GM12874 (cell line): ENCODE measurements around the gene DYNC2I2.

Experiments used
- TF ChIP-seq, protein P1 (sequence below): IDR thresholded peaks from 2 replicates; pipeline ENCODE4 v1.5.1; 2011; ENCODE audit warnings: low read depth, mild to moderate bottlenecking, control low read depth, low read length, moderate library complexity; ENCODE audit not compliant: insufficient read depth

Gene DYNC2I2

DNA sequence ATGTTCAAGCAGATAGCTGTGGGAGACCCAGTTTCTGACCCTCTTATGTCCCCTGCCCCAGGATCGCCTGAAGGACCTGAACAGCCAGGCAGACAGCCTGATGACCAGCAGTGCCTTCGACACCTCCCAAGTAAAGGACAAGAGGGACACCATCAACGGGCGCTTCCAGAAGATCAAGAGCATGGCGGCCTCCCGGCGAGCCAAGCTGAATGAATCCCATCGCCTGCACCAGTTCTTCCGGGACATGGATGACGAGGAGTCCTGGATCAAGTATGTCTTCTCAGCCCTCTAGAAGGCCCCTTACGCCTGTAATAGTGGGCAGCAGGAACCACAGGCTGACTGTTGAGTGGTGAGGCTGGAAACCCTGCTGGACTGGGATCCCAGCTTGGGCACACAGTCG is 41.1 kb downstream of the DYNC2I2 start:
- TF ChIP-seq, protein P1, sequence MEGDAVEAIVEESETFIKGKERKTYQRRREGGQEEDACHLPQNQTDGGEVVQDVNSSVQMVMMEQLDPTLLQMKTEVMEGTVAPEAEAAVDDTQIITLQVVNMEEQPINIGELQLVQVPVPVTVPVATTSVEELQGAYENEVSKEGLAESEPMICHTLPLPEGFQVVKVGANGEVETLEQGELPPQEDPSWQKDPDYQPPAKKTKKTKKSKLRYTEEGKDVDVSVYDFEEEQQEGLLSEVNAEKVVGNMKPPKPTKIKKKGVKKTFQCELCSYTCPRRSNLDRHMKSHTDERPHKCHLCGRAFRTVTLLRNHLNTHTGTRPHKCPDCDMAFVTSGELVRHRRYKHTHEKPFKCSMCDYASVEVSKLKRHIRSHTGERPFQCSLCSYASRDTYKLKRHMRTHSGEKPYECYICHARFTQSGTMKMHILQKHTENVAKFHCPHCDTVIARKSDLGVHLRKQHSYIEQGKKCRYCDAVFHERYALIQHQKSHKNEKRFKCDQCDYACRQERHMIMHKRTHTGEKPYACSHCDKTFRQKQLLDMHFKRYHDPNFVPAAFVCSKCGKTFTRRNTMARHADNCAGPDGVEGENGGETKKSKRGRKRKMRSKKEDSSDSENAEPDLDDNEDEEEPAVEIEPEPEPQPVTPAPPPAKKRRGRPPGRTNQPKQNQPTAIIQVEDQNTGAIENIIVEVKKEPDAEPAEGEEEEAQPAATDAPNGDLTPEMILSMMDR, result no peak

DNA sequence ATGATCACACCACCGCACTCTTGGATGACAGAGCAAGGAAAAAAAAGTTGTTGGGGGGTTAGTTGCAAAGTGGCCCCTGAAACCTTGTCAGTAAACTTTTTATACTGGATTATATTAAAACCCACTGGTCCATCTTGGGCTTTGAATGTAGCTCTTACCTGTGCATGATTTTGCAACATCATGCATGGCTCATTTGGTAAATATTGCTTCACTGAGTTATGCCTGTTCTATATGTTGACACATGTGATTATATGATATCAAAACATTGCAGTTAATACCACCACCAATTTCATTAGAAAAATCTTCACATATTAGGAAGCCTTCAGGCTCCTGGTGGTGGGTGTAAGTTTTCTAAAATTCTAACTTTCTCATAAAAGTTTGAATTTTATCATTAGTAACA is 41.9 kb downstream of the DYNC2I2 start:
- TF ChIP-seq, protein P1, result no peak

- TF ChIP-seq, protein P1, result no peak
Observed at GRCh38 chr9:128611600-128612394, 44.9 kb downstream of the DYNC2I2 start.

DNA sequence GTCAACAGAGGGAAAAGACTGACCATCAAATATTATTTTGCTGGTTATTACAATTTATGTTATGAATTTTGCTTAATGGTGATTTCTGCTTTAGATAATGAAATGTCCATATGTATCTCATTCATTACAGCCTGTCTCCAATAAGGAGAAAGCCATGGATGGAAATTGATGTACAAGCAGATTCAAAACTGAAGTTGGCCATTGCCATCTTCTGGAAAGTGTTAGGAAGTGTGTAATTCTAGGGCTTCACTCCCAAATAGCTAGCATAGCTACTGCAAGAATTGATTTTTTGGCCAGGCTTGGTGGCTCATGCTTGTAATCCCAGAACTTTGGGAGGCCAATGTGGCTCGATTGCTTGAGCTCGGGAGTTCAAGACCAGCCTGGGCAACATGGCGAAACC is 45.8 kb downstream of the DYNC2I2 start:
- TF ChIP-seq, protein P1, result no peak

DNA sequence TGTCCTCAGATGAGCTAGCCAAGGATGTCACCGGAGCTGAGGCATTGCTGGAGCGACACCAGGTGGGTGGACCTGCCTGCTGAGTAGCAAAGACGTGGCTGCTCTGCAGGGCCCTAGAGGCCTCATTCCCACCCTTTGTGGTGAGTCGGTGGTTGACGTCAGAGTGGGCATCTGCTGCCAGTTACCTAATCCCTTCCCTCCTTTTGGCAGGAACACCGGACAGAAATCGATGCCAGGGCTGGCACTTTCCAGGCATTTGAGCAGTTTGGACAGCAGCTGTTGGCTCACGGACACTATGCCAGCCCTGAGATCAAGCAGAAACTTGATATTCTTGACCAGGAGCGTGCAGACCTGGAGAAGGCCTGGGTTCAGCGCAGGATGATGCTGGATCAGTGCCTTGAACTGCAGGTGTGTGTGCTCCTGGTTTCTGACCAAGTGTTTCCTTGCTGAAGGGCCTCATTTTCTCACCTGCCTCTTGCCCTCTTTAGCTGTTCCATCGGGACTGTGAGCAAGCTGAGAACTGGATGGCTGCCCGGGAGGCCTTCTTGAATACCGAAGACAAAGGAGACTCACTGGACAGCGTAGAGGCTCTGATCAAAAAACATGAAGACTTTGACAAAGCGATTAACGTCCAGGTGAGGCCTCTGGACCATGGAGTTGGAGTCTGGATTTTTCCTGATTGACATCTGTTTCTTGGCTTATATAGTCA is 48.9 kb downstream of the DYNC2I2 start:
- TF ChIP-seq, protein P1, result no peak

- TF ChIP-seq, protein P1, result no peak
Observed at GRCh38 chr9:128603697-128604096, 53.0 kb downstream of the DYNC2I2 start.

- TF ChIP-seq, protein P1, result no peak
Observed at GRCh38 chr9:128600099-128600498, 56.5 kb downstream of the DYNC2I2 start.
